ENCODE results near the gene ADAMTS1.

The ADAMTS1 gene

GRCh38 chr21:26812173-26812572 lies 33.0 kb downstream of the ADAMTS1 start:
- TF ChIP-seq, protein P1, sequence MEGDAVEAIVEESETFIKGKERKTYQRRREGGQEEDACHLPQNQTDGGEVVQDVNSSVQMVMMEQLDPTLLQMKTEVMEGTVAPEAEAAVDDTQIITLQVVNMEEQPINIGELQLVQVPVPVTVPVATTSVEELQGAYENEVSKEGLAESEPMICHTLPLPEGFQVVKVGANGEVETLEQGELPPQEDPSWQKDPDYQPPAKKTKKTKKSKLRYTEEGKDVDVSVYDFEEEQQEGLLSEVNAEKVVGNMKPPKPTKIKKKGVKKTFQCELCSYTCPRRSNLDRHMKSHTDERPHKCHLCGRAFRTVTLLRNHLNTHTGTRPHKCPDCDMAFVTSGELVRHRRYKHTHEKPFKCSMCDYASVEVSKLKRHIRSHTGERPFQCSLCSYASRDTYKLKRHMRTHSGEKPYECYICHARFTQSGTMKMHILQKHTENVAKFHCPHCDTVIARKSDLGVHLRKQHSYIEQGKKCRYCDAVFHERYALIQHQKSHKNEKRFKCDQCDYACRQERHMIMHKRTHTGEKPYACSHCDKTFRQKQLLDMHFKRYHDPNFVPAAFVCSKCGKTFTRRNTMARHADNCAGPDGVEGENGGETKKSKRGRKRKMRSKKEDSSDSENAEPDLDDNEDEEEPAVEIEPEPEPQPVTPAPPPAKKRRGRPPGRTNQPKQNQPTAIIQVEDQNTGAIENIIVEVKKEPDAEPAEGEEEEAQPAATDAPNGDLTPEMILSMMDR (conservative IDR thresholded peaks at IDR 0.05; ENCODE audit: low read depth) = no peak
- no peak overlapping the region for H3K27ac ChIP-seq
- CTCF ChIA-PET = interaction anchor here (0.5 to 0.6 kb wide), 2 partner anchors 21 to 1682 kb away, joined by 3 to 4 read pairs; no protein-coding TSS in a partner anchor
- POLR2A ChIA-PET (ENCODE audit: low non-redundant PET) = no interaction called here
- DNase-seq (ENCODE audit: low spot score) = no peak

- TF ChIP-seq, protein P1 (conservative IDR thresholded peaks at IDR 0.05; ENCODE audit: low read depth) = no peak
- H3K27ac ChIP-seq = no peak overlapping the region
- DNase-seq (ENCODE audit: low spot score) = no peak
- ChIA-PET POLR2A (ENCODE audit: low non-redundant PET) (no interaction called here), CTCF (no interaction called here)
Measured at GRCh38 chr21:26811482-26811881, 33.7 kb downstream of the ADAMTS1 start.

- no peak overlapping the region for H3K27ac ChIP-seq
- ChIA-PET POLR2A (ENCODE audit: low non-redundant PET) (no interaction called here), CTCF (no interaction called here)
- TF ChIP-seq, protein P1 (conservative IDR thresholded peaks at IDR 0.05; ENCODE audit: low read depth) = no peak
- no peak for DNase-seq (ENCODE audit: low spot score)
Measured at GRCh38 chr21:26810676-26811415, 34.4 kb downstream of the ADAMTS1 start.

- DNase-seq (ENCODE audit: low spot score) = no peak
- POLR2A ChIA-PET (ENCODE audit: low non-redundant PET) = no interaction called here
- TF ChIP-seq, protein P1 (conservative IDR thresholded peaks at IDR 0.05; ENCODE audit: low read depth) = no peak
- CTCF ChIA-PET = no interaction called here
- no peak overlapping the region for H3K27ac ChIP-seq
Measured at GRCh38 chr21:26810266-26810665, 34.9 kb downstream of the ADAMTS1 start.

DNA sequence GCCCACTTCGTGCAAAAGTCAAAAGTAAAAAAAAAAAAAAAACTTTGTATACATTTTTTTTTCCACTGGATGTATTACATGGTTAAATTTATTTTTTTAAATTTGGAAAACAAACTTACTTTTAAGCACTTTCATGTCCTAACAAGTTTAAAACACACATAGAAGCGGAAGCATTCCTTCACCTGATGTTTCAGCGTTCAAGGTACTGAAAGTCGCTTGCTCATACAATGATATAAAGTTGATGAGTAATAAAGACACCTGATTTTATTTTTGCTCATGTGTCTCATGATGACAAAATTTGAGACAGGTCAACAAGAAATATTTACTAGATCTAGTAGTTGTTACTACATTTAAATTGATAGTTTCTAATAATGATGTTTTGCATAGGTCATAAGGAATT lies 35.5 kb downstream of the ADAMTS1 start:
- ChIA-PET CTCF (no interaction called here), POLR2A (ENCODE audit: low non-redundant PET) (no interaction called here)
- no peak overlapping the region for H3K27ac ChIP-seq
- DNase-seq (ENCODE audit: low spot score) = peak; percentile 19
- TF ChIP-seq, protein P1 (conservative IDR thresholded peaks at IDR 0.05; ENCODE audit: low read depth) = no peak

DNA sequence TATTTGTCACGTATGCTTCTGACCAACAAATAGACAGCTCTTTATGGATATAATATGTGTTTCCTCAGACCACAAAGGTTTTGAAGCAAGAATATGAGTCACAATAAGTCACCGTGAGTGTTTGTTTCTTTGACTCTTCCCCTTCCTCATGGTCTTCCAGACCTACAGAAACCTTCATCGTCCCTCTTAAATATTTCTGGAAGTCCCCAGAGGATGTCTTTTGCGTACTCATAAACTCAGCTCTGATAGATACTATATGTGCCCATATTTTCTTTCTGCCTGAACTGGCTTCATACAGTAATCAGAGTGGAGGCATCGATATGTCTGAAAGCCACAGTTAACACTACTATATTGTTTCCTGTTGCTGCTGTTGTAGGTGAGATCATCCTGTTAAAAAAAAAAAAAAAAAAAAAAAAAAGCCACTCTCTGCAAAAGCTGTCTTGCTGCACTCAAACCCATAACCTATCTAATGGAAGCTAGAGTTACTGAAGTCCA lies 38.4 kb downstream of the ADAMTS1 start:
- ChIA-PET CTCF (interaction anchor here (0.6 kb wide), 2 partner anchors 10 to 11 kb away, joined by 3 to 4 read pairs; no protein-coding TSS in a partner anchor), POLR2A (ENCODE audit: low non-redundant PET) (no interaction called here)
- no peak overlapping the region for H3K27ac ChIP-seq
- TF ChIP-seq, protein P1 (conservative IDR thresholded peaks at IDR 0.05; ENCODE audit: low read depth) = no peak
- peak; percentile 24 for DNase-seq (ENCODE audit: low spot score)
